Measurements from ENCODE around the gene KIAA1217.
"Not testable (repeated sequence)": the region's sequence is repeated elsewhere in the genome, so short reads cannot be mapped to it uniquely, and the experiment has no call there.

KIAA1217 gene

GRCh38 chr10:24408365-24408764 lies 199.4 kb downstream of the KIAA1217 start:
- no peak for DNase-seq

- no peak for DNase-seq
These were observed 205.7 kb downstream of the KIAA1217 start for GRCh38 chr10:24414597-24414996.

GRCh38 chr10:24415455-24416125 lies 206.7 kb downstream of the KIAA1217 start:
- peak; percentile 31 for DNase-seq

GRCh38 chr10:24416248-24416647 lies 207.3 kb downstream of the KIAA1217 start:
- DNase-seq = no peak

GRCh38 chr10:24417053-24417452 lies 208.1 kb downstream of the KIAA1217 start:
- DNase-seq = no peak

GRCh38 chr10:24418532-24418931 lies 209.6 kb downstream of the KIAA1217 start:
- no peak for DNase-seq

GRCh38 chr10:24419066-24419465 lies 210.1 kb downstream of the KIAA1217 start:
- DNase-seq = no peak

- no peak for DNase-seq
These were observed 216.2 kb downstream of the KIAA1217 start for GRCh38 chr10:24425151-24425550.

GRCh38 chr10:24427678-24428409 lies 218.9 kb downstream of the KIAA1217 start:
- no peak for DNase-seq

GRCh38 chr10:24428410-24428782 lies 219.5 kb downstream of the KIAA1217 start:
- peak; percentile 80 for DNase-seq

- no peak for DNase-seq
These were observed 221.7 kb downstream of the KIAA1217 start for GRCh38 chr10:24430591-24430990.

GRCh38 chr10:24432478-24433416 lies 223.8 kb downstream of the KIAA1217 start:
- DNase-seq = peak; percentile 43

- DNase-seq = no peak
These were observed 224.8 kb downstream of the KIAA1217 start for GRCh38 chr10:24433705-24434104.

- DNase-seq = no peak
These were observed 226.0 kb downstream of the KIAA1217 start for GRCh38 chr10:24434961-24435360.

GRCh38 chr10:24435374-24435773 lies 226.4 kb downstream of the KIAA1217 start:
- peak; percentile 84 for DNase-seq

- no peak for DNase-seq
These were observed 228.4 kb downstream of the KIAA1217 start for GRCh38 chr10:24437302-24437701.

- DNase-seq = peak; percentile 82
These were observed 229.9 kb downstream of the KIAA1217 start for GRCh38 chr10:24438800-24439199.

- DNase-seq = peak; percentile 73
These were observed 231.0 kb downstream of the KIAA1217 start for GRCh38 chr10:24439935-24440334.

GRCh38 chr10:24440817-24441797 lies 232.2 kb downstream of the KIAA1217 start:
- peak; percentile 92 for DNase-seq

- DNase-seq = no peak
These were observed 233.3 kb downstream of the KIAA1217 start for GRCh38 chr10:24442234-24442633.

GRCh38 chr10:24442641-24443174 lies 233.8 kb downstream of the KIAA1217 start:
- not testable (repeated sequence) for DNase-seq

- peak; percentile 96 for DNase-seq
These were observed 235.4 kb downstream of the KIAA1217 start for GRCh38 chr10:24444337-24444736.
